Small intestine (tissue), 7 donors: ENCODE data around the gene GOLGA2. TPM values are rescaled to one million over a fixed set of nuclear protein-coding genes. Genes with fewer than 3 reads are reported as not detected.
A peak's percentile ranks its signal among the peaks of the same experiment; 100 is the strongest.

ENCODE experiments used
- DNase-seq, 2 donors: peaks; one replicate each; pipeline versions ENCODE4 v3.0.0 to v3.0.0-alpha.2; 2013
- FAIRE-seq: peaks from 2 replicates; lab custom pipeline; 2012; peaks lifted over from hg19 to GRCh38; lab: Jason Lieb, UNC
- H3K27ac ChIP-seq, 3 donors: one replicate each; pipeline ENCODE4 v1.5.1; 2013; ENCODE audit warnings: low read length in 2 of 3, mild to moderate bottlenecking in 2 of 3, control low read depth in 1 of 3, inconsistent platforms in 1 of 3, low read depth in 1 of 3, moderate library complexity in 1 of 3
- H3K27me3 ChIP-seq, 3 donors: one replicate each; pipeline ENCODE4 v1.6.1; 2013; ENCODE audit warnings: low read length in 3 of 3, inconsistent platforms in 1 of 3; ENCODE audit not compliant: control insufficient read depth in 3 of 3, insufficient read depth in 3 of 3
- H3K36me3 ChIP-seq, 3 donors: one replicate each; pipeline ENCODE4 v1.6.1; 2013; ENCODE audit warnings: low read length in 3 of 3, inconsistent platforms in 1 of 3, low read depth in 1 of 3, mild to moderate bottlenecking in 1 of 3, moderate library complexity in 1 of 3; ENCODE audit not compliant: control insufficient read depth in 3 of 3, insufficient read depth in 2 of 3
- H3K4me1 ChIP-seq, 3 donors: one replicate each; pipeline ENCODE4 v1.6.1; 2013; ENCODE audit warnings: low read length in 2 of 3, inconsistent platforms in 1 of 3, low read depth in 1 of 3, mild to moderate bottlenecking in 1 of 3, moderate library complexity in 1 of 3; ENCODE audit not compliant: control insufficient read depth in 3 of 3, insufficient read depth in 2 of 3
- H3K4me3 ChIP-seq, 3 donors: one replicate each; pipeline ENCODE4 v1.5.1; 2013; ENCODE audit warnings: low read length in 3 of 3, control low read depth in 1 of 3, inconsistent platforms in 1 of 3, low read depth in 1 of 3, mild to moderate bottlenecking in 1 of 3, moderate library complexity in 1 of 3
- H3K9me3 ChIP-seq, 2 donors: one replicate each; pipeline ENCODE4 v1.6.1; 2013; ENCODE audit warnings: low read depth in 1 of 2, low read length in 1 of 2; ENCODE audit not compliant: control insufficient read depth in 2 of 2, insufficient read depth in 1 of 2
- WGBS, 3 donors: extraction: QIAGEN DNeasy Blood & Tissue Kit; methylation state at CpG; one replicate each; pipeline ENCODE4 v1.1.7; 2013; 5-methylcytosine and 5-hydroxymethylcytosine counted together
- polyA plus RNA-seq, 4 donors: library from polyadenylated mRNA; stranded (reverse) in 3 of 4; unstranded in 1 of 4; fragments of 200-250 nt in 3 of 4; fragments of 120-200 nt in 1 of 4; gene quantifications; one replicate each; pipeline versions ENCODE4 v1.2.1 to v1.2.3, GENCODE V29; 2013
- donor health status: healthy with polysubstance abuse.
- donor health status: control.
- donor health status: control.
- donor health status: Bipolar disorder and iron deficiency.
- donor health status: healthy.

GOLGA2 gene
- polyA plus RNA-seq, 4 donors = 34.9 to 69.1 (median 48.7) TPM

GRCh38 chr9:128317629-128318028 lies 41.8 kb upstream of the GOLGA2 start:
- no peak for FAIRE-seq
- H3K27ac ChIP-seq = no peak overlapping the region

GRCh38 chr9:128316421-128316820 lies 40.6 kb upstream of the GOLGA2 start:
- no peaks in the 10 kb centered on the region for H3K27me3 ChIP-seq
- DNase-seq (no peak), FAIRE-seq (no peak)
- H3K4me1 ChIP-seq = peaks cover 0 to 5% (median 0%) of the 10 kb centered on the region in 3 donors
- WGBS, 3 donors = 79 to 83% (median 81%) methylated on average over 9 of the region's 9 CpGs
- H3K36me3 ChIP-seq = peaks cover 7 to 83% (median 21%) of the 10 kb centered on the region in 3 donors
- H3K4me3 ChIP-seq = no peak overlapping the region
- no peak overlapping the region for H3K27ac ChIP-seq
- H3K9me3 ChIP-seq = no peaks in the 10 kb centered on the region

More at GRCh38 chr9:128317629-128318028, 41.8 kb upstream of the GOLGA2 start:
- no peaks in the 10 kb centered on the region for H3K27me3 ChIP-seq
- H3K36me3 ChIP-seq = peaks cover 4 to 78% (median 21%) of the 10 kb centered on the region in 3 donors
- DNase-seq = no peak
- 68 to 75% (median 72%) methylated on average over 2 of the region's 2 CpGs for WGBS, 3 donors
- H3K4me1 ChIP-seq = peaks cover 0 to 9% (median 0%) of the 10 kb centered on the region in 3 donors
- no peak overlapping the region for H3K4me3 ChIP-seq
- no peaks in the 10 kb centered on the region for H3K9me3 ChIP-seq

- no peak overlapping the region for H3K27ac ChIP-seq
- no peaks in the 10 kb centered on the region for H3K4me1 ChIP-seq
- H3K4me3 ChIP-seq = no peak overlapping the region
- WGBS, 3 donors = 87 to 96% (median 96%) methylated on average over 4 of the region's 4 CpGs
- FAIRE-seq (no peak), DNase-seq (no peak)
- H3K9me3 ChIP-seq = no peaks in the 10 kb centered on the region
- peaks cover 21 to 87% (median 21%) of the 10 kb centered on the region in 3 donors for H3K36me3 ChIP-seq
- no peaks in the 10 kb centered on the region for H3K27me3 ChIP-seq
Observed at GRCh38 chr9:128314697-128315096, 38.9 kb upstream of the GOLGA2 start.

- Histone ChIP-seq H3K27ac (no peak overlapping the region), H3K27me3 (no peaks in the 10 kb centered on the region), H3K4me3 (no peak overlapping the region), H3K36me3 (peaks cover 13 to 77% (median 24%) of the 10 kb centered on the region in 3 donors), H3K4me1 (no peaks in the 10 kb centered on the region), H3K9me3 (no peaks in the 10 kb centered on the region)
- no peak for FAIRE-seq
- no peak for DNase-seq
- whole genome bisulfite sequencing, 3 donors = 73 to 87% (median 78%) methylated on average over 10 of the region's 10 CpGs
Observed at GRCh38 chr9:128310461-128310860, 34.7 kb upstream of the GOLGA2 start.

GRCh38 chr9:128309551-128309950 lies 33.7 kb upstream of the GOLGA2 start:
- FAIRE-seq (no peak), DNase-seq (no peak)
- H3K27me3 ChIP-seq = no peaks in the 10 kb centered on the region
- H3K4me3 ChIP-seq = no peak overlapping the region
- no peaks in the 10 kb centered on the region for H3K9me3 ChIP-seq
- H3K4me1 ChIP-seq = no peaks in the 10 kb centered on the region
- H3K36me3 ChIP-seq = peaks cover 8 to 74% (median 24%) of the 10 kb centered on the region in 3 donors
- WGBS, 3 donors = 95 to 98% (median 95%) methylated on average over 16 of the region's 16 CpGs
- no peak overlapping the region for H3K27ac ChIP-seq

- FAIRE-seq (no peak), DNase-seq (no peak)
- Histone ChIP-seq H3K4me3 (no peak overlapping the region), H3K27ac (no peak overlapping the region), H3K9me3 (no peaks in the 10 kb centered on the region), H3K27me3 (no peaks in the 10 kb centered on the region), H3K36me3 (peaks cover 4 to 37% (median 6%) of the 10 kb centered on the region in 3 donors), H3K4me1 (no peaks in the 10 kb centered on the region)
- 66 to 69% (median 68%) methylated on average over 5 of the region's 5 CpGs for WGBS, 3 donors
Observed at GRCh38 chr9:128304971-128305288, 29.1 kb upstream of the GOLGA2 start.

GRCh38 chr9:128304136-128304970 lies 28.5 kb upstream of the GOLGA2 start:
- no peak overlapping the region for H3K27ac ChIP-seq
- H3K27me3 ChIP-seq = no peaks in the 10 kb centered on the region
- H3K4me3 ChIP-seq = no peak overlapping the region
- DNase-seq (no peak), FAIRE-seq (no peak)
- H3K36me3 ChIP-seq = peaks cover 0 to 31% (median 4%) of the 10 kb centered on the region in 3 donors
- no peaks in the 10 kb centered on the region for H3K4me1 ChIP-seq
- no peaks in the 10 kb centered on the region for H3K9me3 ChIP-seq
- WGBS, 3 donors = 83 to 86% (median 85%) methylated on average over 9 of the region's 9 CpGs

GRCh38 chr9:128298535-128299482 lies 23.0 kb upstream of the GOLGA2 start:
- Histone ChIP-seq H3K4me1 (peaks cover 0 to 24% (median 0%) of the 10 kb centered on the region in 3 donors), H3K27ac (peak overlapping the region in 1 of 3 donors; percentile 30), H3K4me3 (no peak overlapping the region), H3K9me3 (no peaks in the 10 kb centered on the region), H3K36me3 (peaks cover 0 to 4% (median 0%) of the 10 kb centered on the region in 3 donors), H3K27me3 (no peaks in the 10 kb centered on the region)
- WGBS, 3 donors = 37 to 79% (median 51%) methylated on average over 18 to 20 of the region's 20 CpGs
- no peak for FAIRE-seq
- peak; percentile 38 to 52 for DNase-seq
